B cell (primary cell): ENCODE measurements around the gene COL9A3. TPM values are rescaled to one million over a fixed set of nuclear protein-coding genes. Genes with fewer than 3 reads are reported as not detected.

ENCODE experiments used
- ATAC-seq: fragments of 200-7000 bp; cut with Tn5 transposase; one replicate; pipeline ENCODE4 v1.10.0; 2021; ENCODE audit warnings: low read depth, mild to moderate bottlenecking, moderate number of reproducible peaks, moderate library complexity
- CTCF ChIA-PET: fragments of 350-600 bp; sonication (Branson Sonifier 250); formaldehyde crosslinking; loops from one replicate; lab custom pipeline; 2021; ENCODE audit warnings: antibody characterized with exemption, inconsistent platforms; lab: Charles Lee
- POLR2A ChIA-PET: fragments of 350-600 bp; sonication (Branson Sonifier 250); formaldehyde crosslinking; loops from one replicate; lab custom pipeline; 2021; ENCODE audit warnings: antibody characterized with exemption; lab: Charles Lee
- DNase-seq: peaks from one replicate; pipeline ENCODE4 v3.0.0; 2013
- H2AFZ ChIP-seq: 2 replicates; pipeline ENCODE4 v1.6.1; 2012; ENCODE audit warnings: mild to moderate bottlenecking, low read depth, low read length; ENCODE audit not compliant: insufficient read depth, poor library complexity, severe bottlenecking
- H3K27ac ChIP-seq, 2 donors: 1 replicate in 1 of 2; 2 replicates in 1 of 2; pipeline ENCODE4 v1.5.1; 2012 to 2013; ENCODE audit warnings: low read length in 2 of 2, mild to moderate bottlenecking in 2 of 2, moderate library complexity in 1 of 2
- H3K27me3 ChIP-seq, 4 experiments: fragments of 200-600 bp in 1 of 4; sonication (generic) in 1 of 4; replicated peaks in 1 of 4; 1 replicate in 2 of 4; 2 replicates in 2 of 4; pipeline versions ENCODE4 v1.6.1 to v1.7.0; 2013 to 2016; ENCODE audit warnings: low read length in 3 of 4, mild to moderate bottlenecking in 2 of 4, mixed read lengths in 1 of 4, moderate library complexity in 1 of 4; ENCODE audit not compliant: insufficient read depth in 4 of 4, control insufficient read depth in 3 of 4; ENCODE audit errors: control extremely low read depth in 1 of 4
- H3K36me3 ChIP-seq, 2 experiments: replicated peaks in 1 of 2; 1 replicate in 1 of 2; 2 replicates in 1 of 2; pipeline versions ENCODE4 v1.6.1 to v1.7.1; 2013; ENCODE audit warnings: low read length in 1 of 2; ENCODE audit not compliant: insufficient read depth in 2 of 2, control insufficient read depth in 1 of 2; ENCODE audit errors: control extremely low read depth in 1 of 2, extremely low read depth in 1 of 2
- H3K4me1 ChIP-seq, 2 donors: fragments of 200-600 bp in 1 of 2; sonication (generic) in 1 of 2; 1 replicate in 1 of 2; 2 replicates in 1 of 2; pipeline versions ENCODE4 v1.5.1 to v1.6.1; 2013 to 2017; ENCODE audit warnings: low read length in 2 of 2; ENCODE audit not compliant: control insufficient read depth in 2 of 2, insufficient read depth in 2 of 2
- H3K4me2 ChIP-seq: replicated peaks from 2 replicates; pipeline ENCODE3; 2012; ENCODE audit warnings: mild to moderate bottlenecking, low read depth, low read length; ENCODE audit not compliant: poor library complexity, severe bottlenecking
- H3K4me3 ChIP-seq, 5 experiments: fragments of 200-600 bp in 1 of 5; sonication (generic) in 1 of 5; 1 replicate in 3 of 5; 2 replicates in 2 of 5; pipeline versions ENCODE4 v1.5.1 to v1.7.0; 2011 to 2016; ENCODE audit warnings: low read length in 4 of 5, mild to moderate bottlenecking in 4 of 5, low read depth in 2 of 5, control low read depth in 1 of 5, moderate library complexity in 1 of 5; ENCODE audit not compliant: insufficient read depth in 1 of 5; ENCODE audit errors: control extremely low read depth in 1 of 5, extremely low read depth in 1 of 5
- H3K79me2 ChIP-seq: fragments of 200-600 bp; sonication (generic); one replicate; pipeline ENCODE4 v1.6.0; 2016; ENCODE audit warnings: low read length; ENCODE audit not compliant: control insufficient read depth, insufficient read depth
- H3K9ac ChIP-seq: fragments of 200-600 bp; sonication (generic); 2 replicates; pipeline ENCODE4 v1.6.1; 2017; ENCODE audit warnings: mild to moderate bottlenecking, low read length, moderate library complexity
- H3K9me3 ChIP-seq, 3 donors: one replicate each; pipeline versions ENCODE4 v1.6.1 to v1.7.1; 2013; ENCODE audit warnings: low read length in 2 of 3; ENCODE audit not compliant: control insufficient read depth in 2 of 3, insufficient read depth in 1 of 3; ENCODE audit errors: control extremely low read depth in 1 of 3
- H4K20me1 ChIP-seq: 2 replicates; pipeline ENCODE4 v1.6.0; 2012; ENCODE audit warnings: mild to moderate bottlenecking, low read length; ENCODE audit not compliant: insufficient read depth, control insufficient read depth, poor library complexity, severe bottlenecking
- H3K27ac Mint-ChIP-seq: one replicate; pipeline ENCODE4 v1.8.0; 2021; ENCODE audit warnings: mixed read lengths
- H3K27me3 Mint-ChIP-seq: one replicate; pipeline ENCODE4 v1.8.0; 2021; ENCODE audit warnings: mixed read lengths
- H3K4me1 Mint-ChIP-seq: one replicate; pipeline ENCODE4 v1.8.0; 2021; ENCODE audit warnings: mixed read lengths
- H3K4me3 Mint-ChIP-seq: one replicate; pipeline ENCODE4 v1.8.0; 2021; ENCODE audit warnings: mixed read lengths
- H3K9me3 Mint-ChIP-seq: one replicate; pipeline ENCODE4 v1.8.0; 2022; ENCODE audit warnings: mixed read lengths; ENCODE audit not compliant: insufficient read depth
- CTCF ChIP-seq: fragments of 200-600 bp; IDR thresholded peaks from one replicate; pipeline ENCODE4 v1.8.0; 2022; ENCODE audit warnings: antibody characterized with exemption, mild to moderate bottlenecking
- EZH2 ChIP-seq: IDR thresholded peaks from 2 replicates; pipeline ENCODE4 v1.6.1; 2012; ENCODE audit warnings: borderline replicate concordance, low read depth, mild to moderate bottlenecking, moderate library complexity, low read length; ENCODE audit not compliant: insufficient read depth, poor library complexity, severe bottlenecking
- WGBS: methylation state at CpG from one replicate; pipeline ENCODE4 v1.1.5; 2013; ENCODE audit warnings: missing lambda C conversion rate; ENCODE audit not compliant: insufficient coverage; 5-methylcytosine and 5-hydroxymethylcytosine counted together
- intact Hi-C: fragments of 100-400 bp; cut with micrococcal nuclease; formaldehyde crosslinking; loops from one replicate; pipeline ENCODE4 v1.10.0; 2022
- polyA plus RNA-seq: library from polyadenylated mRNA; depleted of rRNA; stranded (reverse); fragments of >200 nt; gene quantifications from 2 replicates; pipeline ENCODE4 v1.2.3, GENCODE V29; 2012
- total RNA-seq, 2 donors: library from RNA; stranded (reverse); fragments of 120-200 nt in 1 of 2; gene quantifications; 1 replicate in 1 of 2; 2 replicates in 1 of 2; pipeline versions ENCODE4 v1.2.3 to v1.2.4, GENCODE V29; 2013 to 2022

COL9A3 gene
- total and polyA plus RNA-seq, 2 donors (not counting 1 experiment from before 2014, with no cell fraction given): 10.7 to 96.3 TPM

GRCh38 chr20:62837790-62838127, 20.9 kb downstream of the COL9A3 start:
- H3K9me3 Mint-ChIP-seq: no peaks in the 10 kb centered on the region
- Histone ChIP-seq H2AFZ (no peak overlapping the region), H3K4me2 (peak overlapping the region; percentile 62), H3K36me3 (peaks cover 0 to 3% of the 10 kb centered on the region in 2 experiments), H3K9ac (no peak overlapping the region), H3K79me2 (no peaks in the 10 kb centered on the region), H4K20me1 (no peaks in the 10 kb centered on the region), H3K4me1 (peaks cover 21 to 29% of the 10 kb centered on the region in 2 donors), H3K27me3 (no peaks in the 10 kb centered on the region), H3K27ac (peak overlapping the region; percentile 58 to 81), H3K4me3 (peak overlapping the region in 1 of 5 experiments; percentile 1), H3K9me3 (no peaks in the 10 kb centered on the region)
- peak overlapping the region; percentile 81 for H3K4me3 Mint-ChIP-seq
- H3K27me3 Mint-ChIP-seq: no peaks in the 10 kb centered on the region
- peak overlapping the region; percentile 96 for H3K27ac Mint-ChIP-seq
- CTCF ChIA-PET: interaction anchor here (1.4 kb wide), 1 partner anchor 15 kb away, joined by 3 read pairs; no protein-coding TSS in a partner anchor
- intact Hi-C loops: loop anchor here (1.0 kb wide), 1 partner anchor 29 kb away; no protein-coding TSS in a partner anchor
- WGBS: no CpG with 5 or more reads among the region's 8 CpGs
- peak; percentile 7 for ATAC-seq
- peaks cover 30% of the 10 kb centered on the region for H3K4me1 Mint-ChIP-seq
- TF ChIP-seq EZH2: no peak
- TF ChIP-seq CTCF: no peak
- no peak for DNase-seq
- POLR2A ChIA-PET: no interaction called here

- CTCF ChIA-PET: interaction anchor here (1.4 kb wide), 1 partner anchor 15 kb away, joined by 3 read pairs; no protein-coding TSS in a partner anchor
- POLR2A ChIA-PET: interaction anchor here (0.8 to 0.9 kb wide), 2 partner anchors 13 to 44 kb away, joined by 3 to 5 read pairs; no protein-coding TSS in a partner anchor
- peak overlapping the region; percentile 96 for H3K27ac Mint-ChIP-seq
Observed at GRCh38 chr20:62838128-62838891, 21.5 kb downstream of the COL9A3 start.

More at GRCh38 chr20:62838128-62838891, 21.5 kb downstream of the COL9A3 start:
- H3K4me1 Mint-ChIP-seq: peaks cover 25% of the 10 kb centered on the region
- Histone ChIP-seq H3K27me3 (no peaks in the 10 kb centered on the region), H3K9ac (peak overlapping the region; percentile 9), H3K36me3 (peaks cover 0 to 3% of the 10 kb centered on the region in 2 experiments), H3K4me3 (peak overlapping the region in 1 of 5 experiments; percentile 1), H3K4me1 (peaks cover 17 to 24% of the 10 kb centered on the region in 2 donors), H2AFZ (peak overlapping the region; percentile 14), H3K79me2 (no peaks in the 10 kb centered on the region), H3K27ac (peak overlapping the region; percentile 58 to 81), H4K20me1 (no peaks in the 10 kb centered on the region), H3K4me2 (peak overlapping the region; percentile 62), H3K9me3 (no peaks in the 10 kb centered on the region)
- intact Hi-C loops: loop anchor here (1.0 kb wide), 1 partner anchor 30 kb away; no protein-coding TSS in a partner anchor
- TF ChIP-seq CTCF: no peak
- TF ChIP-seq EZH2: no peak
- 65% methylated on average over 23 of the region's 27 CpGs for WGBS
- no peaks in the 10 kb centered on the region for H3K9me3 Mint-ChIP-seq
- peak; percentile 86 for ATAC-seq
- H3K27me3 Mint-ChIP-seq: no peaks in the 10 kb centered on the region
- DNase-seq: peak; percentile 79
- H3K4me3 Mint-ChIP-seq: peak overlapping the region; percentile 81
